Sigmoid colon (tissue), 7 donors: ENCODE measurements around the gene PRKX. TPM values are rescaled to one million over a fixed set of nuclear protein-coding genes. Genes with fewer than 3 reads are reported as not detected.
"Not testable (repeated sequence)": the region's sequence is repeated elsewhere in the genome, so short reads cannot be mapped to it uniquely, and the experiment has no call there.

Experiments
- DNase-seq: peaks from one replicate; pipeline ENCODE4 v3.0.0-alpha.2; 2019
- H3K27ac ChIP-seq, 4 donors: fragments of 200-600 bp; sonication (generic); one replicate each; pipeline ENCODE4 v1.5.1; 2016 to 2019; ENCODE audit warnings: mild to moderate bottlenecking in 1 of 4
- H3K27me3 ChIP-seq, 3 donors: fragments of 200-600 bp; sonication (generic); one replicate each; pipeline ENCODE4 v1.5.1; 2019; ENCODE audit warnings: mild to moderate bottlenecking in 1 of 3
- H3K36me3 ChIP-seq, 4 donors: fragments of 200-600 bp; sonication (generic); one replicate each; pipeline ENCODE4 v1.5.1; 2016 to 2019
- H3K4me1 ChIP-seq, 4 donors: fragments of 200-600 bp; sonication (generic); one replicate each; pipeline ENCODE4 v1.5.1; 2017 to 2019
- H3K4me3 ChIP-seq, 4 donors: fragments of 200-600 bp; sonication (generic); one replicate each; pipeline ENCODE4 v1.5.1; 2017 to 2019; ENCODE audit warnings: mild to moderate bottlenecking in 2 of 4, moderate library complexity in 1 of 4
- H3K9me3 ChIP-seq, 4 donors: fragments of 200-600 bp in 3 of 4; sonication (generic) in 3 of 4; one replicate each; pipeline versions ENCODE4 v1.5.1 to v1.6.1; 2013 to 2019
- EP300 ChIP-seq, 4 donors: sonication (generic); formaldehyde crosslinking; IDR thresholded peaks; one replicate each; pipeline ENCODE4 v1.6.1; 2017; ENCODE audit warnings: antibody characterized with exemption in 4 of 4
- POLR2A ChIP-seq, 2 donors: fragments of 450-650 bp; IDR thresholded peaks; one replicate each; pipeline ENCODE4 v1.6.1; 2016; ENCODE audit warnings: antibody characterized with exemption in 2 of 2, mild to moderate bottlenecking in 2 of 2, moderate library complexity in 2 of 2
- POLR2AphosphoS5 ChIP-seq, 4 donors: sonication (generic); formaldehyde crosslinking; IDR thresholded peaks; one replicate each; pipeline ENCODE4 v1.6.1; 2017; ENCODE audit warnings: antibody characterized with exemption in 4 of 4
- WGBS, 2 donors: extraction: QIAGEN DNeasy Blood & Tissue Kit; methylation state at CpG; one replicate each; pipeline ENCODE4 v1.1.7; 2013; 5-methylcytosine and 5-hydroxymethylcytosine counted together
- intact Hi-C: fragments of 100-400 bp; cut with DNase I; formaldehyde crosslinking; loops from one replicate; pipeline ENCODE4 v1.15.1; 2023
- polyA plus RNA-seq, 3 donors: library from polyadenylated mRNA; stranded (reverse); fragments of 200-250 nt; gene quantifications; one replicate each; pipeline ENCODE4 v1.2.3, GENCODE V29; 2013
- total RNA-seq, 4 donors: library from RNA; depleted of rRNA; stranded (reverse); fragments of >200 nt; gene quantifications; one replicate each; pipeline ENCODE4 v1.1.0, GENCODE V29; 2016
- TF ChIP-seq, protein P1 (sequence below), 4 experiments: fragments of 450-650 bp in 3 of 4; fragments of 200-600 bp in 1 of 4; IDR thresholded peaks; one replicate each; pipeline ENCODE4 v1.5.1; 2016 to 2019; ENCODE audit warnings: antibody characterized with exemption in 4 of 4, mild to moderate bottlenecking in 3 of 4, moderate library complexity in 2 of 4
- donor health status: healthy with polysubstance abuse.
- donor health status: Bipolar disorder and iron deficiency.
- donor health status: healthy.

PRKX gene
- total and polyA plus RNA-seq, 7 donors = 3.5 to 10.6 (median 6.9) TPM

- Histone ChIP-seq H3K4me1 (no peaks in the 10 kb centered on the region), H3K27ac (no peak overlapping the region), H3K36me3 (no peaks in the 10 kb centered on the region), H3K27me3 (no peaks in the 10 kb centered on the region), H3K4me3 (no peak overlapping the region), H3K9me3 (no peaks in the 10 kb centered on the region)
- WGBS, 2 donors = 78 to 88% methylated on average over 10 of the region's 10 CpGs
- TF ChIP-seq POLR2AphosphoS5 (IDR thresholded peaks at IDR 0.05) = no peak
- no peak for TF ChIP-seq EP300 (IDR thresholded peaks at IDR 0.05)
- no peak for TF ChIP-seq POLR2A (IDR thresholded peaks at IDR 0.05)
- TF ChIP-seq, protein P1, sequence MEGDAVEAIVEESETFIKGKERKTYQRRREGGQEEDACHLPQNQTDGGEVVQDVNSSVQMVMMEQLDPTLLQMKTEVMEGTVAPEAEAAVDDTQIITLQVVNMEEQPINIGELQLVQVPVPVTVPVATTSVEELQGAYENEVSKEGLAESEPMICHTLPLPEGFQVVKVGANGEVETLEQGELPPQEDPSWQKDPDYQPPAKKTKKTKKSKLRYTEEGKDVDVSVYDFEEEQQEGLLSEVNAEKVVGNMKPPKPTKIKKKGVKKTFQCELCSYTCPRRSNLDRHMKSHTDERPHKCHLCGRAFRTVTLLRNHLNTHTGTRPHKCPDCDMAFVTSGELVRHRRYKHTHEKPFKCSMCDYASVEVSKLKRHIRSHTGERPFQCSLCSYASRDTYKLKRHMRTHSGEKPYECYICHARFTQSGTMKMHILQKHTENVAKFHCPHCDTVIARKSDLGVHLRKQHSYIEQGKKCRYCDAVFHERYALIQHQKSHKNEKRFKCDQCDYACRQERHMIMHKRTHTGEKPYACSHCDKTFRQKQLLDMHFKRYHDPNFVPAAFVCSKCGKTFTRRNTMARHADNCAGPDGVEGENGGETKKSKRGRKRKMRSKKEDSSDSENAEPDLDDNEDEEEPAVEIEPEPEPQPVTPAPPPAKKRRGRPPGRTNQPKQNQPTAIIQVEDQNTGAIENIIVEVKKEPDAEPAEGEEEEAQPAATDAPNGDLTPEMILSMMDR (IDR thresholded peaks at IDR 0.05) = no peak
- intact Hi-C loops = loop anchor here (10.0 kb wide), 1 partner anchor 155 kb away; no protein-coding TSS in a partner anchor
- DNase-seq = no peak
Observed at GRCh38 chrX:3659761-3660160, 53.7 kb downstream of the PRKX start.

GRCh38 chrX:3655181-3655580 lies 58.3 kb downstream of the PRKX start:
- Histone ChIP-seq H3K27me3 (no peaks in the 10 kb centered on the region), H3K9me3 (no peaks in the 10 kb centered on the region), H3K4me1 (no peaks in the 10 kb centered on the region), H3K27ac (no peak overlapping the region), H3K36me3 (no peaks in the 10 kb centered on the region), H3K4me3 (no peak overlapping the region)
- intact Hi-C loops = loop anchor here (10.0 kb wide), 1 partner anchor 160 kb away; no protein-coding TSS in a partner anchor
- DNase-seq = no peak
- TF ChIP-seq EP300 (IDR thresholded peaks at IDR 0.05) = no peak
- TF ChIP-seq, protein P1 (IDR thresholded peaks at IDR 0.05) = no peak
- TF ChIP-seq POLR2AphosphoS5 (IDR thresholded peaks at IDR 0.05) = no peak
- TF ChIP-seq POLR2A (IDR thresholded peaks at IDR 0.05) = no peak
- WGBS, 2 donors = 96 to 97% methylated on average over 19 of the region's 19 CpGs

DNA sequence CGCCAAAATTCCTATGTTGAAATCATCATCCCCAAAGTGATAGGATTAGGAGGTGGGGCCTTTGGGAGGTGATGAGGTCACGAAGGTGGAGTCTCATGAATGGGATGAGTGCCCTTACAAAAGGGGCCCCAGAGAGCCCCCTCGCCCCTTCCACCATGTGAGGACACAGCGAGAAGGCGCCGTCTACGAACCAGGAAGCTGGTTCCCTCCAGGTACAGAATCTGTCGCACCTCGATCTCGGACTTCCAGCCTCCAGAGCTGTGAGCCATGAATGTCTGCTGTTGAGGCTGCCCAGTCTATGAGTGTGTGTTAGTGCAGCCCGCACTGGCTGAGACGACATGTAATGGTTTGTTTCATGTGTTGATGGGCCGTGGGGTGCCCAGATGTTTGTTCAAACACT lies 60.3 kb downstream of the PRKX start:
- Histone ChIP-seq H3K4me1 (no peaks in the 10 kb centered on the region), H3K4me3 (no peak overlapping the region), H3K36me3 (no peaks in the 10 kb centered on the region), H3K9me3 (no peaks in the 10 kb centered on the region), H3K27ac (no peak overlapping the region), H3K27me3 (no peaks in the 10 kb centered on the region)
- intact Hi-C loops = loop anchor here (10.0 kb wide), 1 partner anchor 162 kb away; no protein-coding TSS in a partner anchor
- WGBS, 2 donors = 88 to 98% methylated on average over 13 of the region's 13 CpGs
- TF ChIP-seq POLR2AphosphoS5 (IDR thresholded peaks at IDR 0.05) = no peak
- no peak for TF ChIP-seq POLR2A (IDR thresholded peaks at IDR 0.05)
- TF ChIP-seq, protein P1 (IDR thresholded peaks at IDR 0.05) = no peak
- no peak for TF ChIP-seq EP300 (IDR thresholded peaks at IDR 0.05)
- no peak for DNase-seq

DNA sequence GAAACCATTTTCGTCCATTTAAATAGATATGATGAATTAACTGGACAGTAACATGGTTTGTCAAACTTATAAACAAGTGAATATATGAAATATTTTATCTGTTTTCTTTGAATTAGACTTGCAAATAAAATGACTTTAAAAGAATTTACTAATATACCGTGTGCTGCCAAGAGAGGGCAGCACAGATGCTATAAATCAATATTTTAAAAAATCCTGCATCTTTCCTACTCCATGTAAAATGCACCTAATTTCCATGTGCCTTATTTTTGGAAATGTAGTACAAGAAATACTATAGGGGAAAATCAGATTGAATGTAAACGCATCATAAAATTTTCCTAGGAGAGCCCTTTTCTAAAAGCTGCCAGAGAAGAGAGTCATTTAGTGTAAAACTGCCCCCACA lies 62.2 kb downstream of the PRKX start:
- no peak for TF ChIP-seq EP300 (IDR thresholded peaks at IDR 0.05)
- TF ChIP-seq, protein P1 (IDR thresholded peaks at IDR 0.05) = peak in 2 of 4 experiments; percentile 11 to 20
- TF ChIP-seq POLR2A (IDR thresholded peaks at IDR 0.05) = no peak
- TF ChIP-seq POLR2AphosphoS5 (IDR thresholded peaks at IDR 0.05) = no peak
- H3K4me1 ChIP-seq = no peaks in the 10 kb centered on the region
- 35 to 42% methylated on average over 3 of the region's 3 CpGs for WGBS, 2 donors
- no peaks in the 10 kb centered on the region for H3K27me3 ChIP-seq
- H3K36me3 ChIP-seq = no peaks in the 10 kb centered on the region
- intact Hi-C loops = loop anchor here (10.0 kb wide), 1 partner anchor 164 kb away; no protein-coding TSS in a partner anchor
- no peak overlapping the region for H3K27ac ChIP-seq
- DNase-seq = no peak
- H3K4me3 ChIP-seq = no peak overlapping the region
- no peaks in the 10 kb centered on the region for H3K9me3 ChIP-seq

- no peaks in the 10 kb centered on the region for H3K4me1 ChIP-seq
- no peak overlapping the region for H3K4me3 ChIP-seq
- intact Hi-C loops = no loop called here
- H3K9me3 ChIP-seq = no peaks in the 10 kb centered on the region
- DNase-seq = no peak
- H3K27ac ChIP-seq = no peak overlapping the region
- no peak for TF ChIP-seq EP300 (IDR thresholded peaks at IDR 0.05)
- no peak for TF ChIP-seq POLR2A (IDR thresholded peaks at IDR 0.05)
- TF ChIP-seq, protein P1 (IDR thresholded peaks at IDR 0.05) = no peak
- no peaks in the 10 kb centered on the region for H3K27me3 ChIP-seq
- WGBS, 2 donors = 95% methylated on average over 2 of the region's 2 CpGs
- no peaks in the 10 kb centered on the region for H3K36me3 ChIP-seq
Observed at GRCh38 chrX:3648084-3648483, 65.4 kb downstream of the PRKX start.

DNA sequence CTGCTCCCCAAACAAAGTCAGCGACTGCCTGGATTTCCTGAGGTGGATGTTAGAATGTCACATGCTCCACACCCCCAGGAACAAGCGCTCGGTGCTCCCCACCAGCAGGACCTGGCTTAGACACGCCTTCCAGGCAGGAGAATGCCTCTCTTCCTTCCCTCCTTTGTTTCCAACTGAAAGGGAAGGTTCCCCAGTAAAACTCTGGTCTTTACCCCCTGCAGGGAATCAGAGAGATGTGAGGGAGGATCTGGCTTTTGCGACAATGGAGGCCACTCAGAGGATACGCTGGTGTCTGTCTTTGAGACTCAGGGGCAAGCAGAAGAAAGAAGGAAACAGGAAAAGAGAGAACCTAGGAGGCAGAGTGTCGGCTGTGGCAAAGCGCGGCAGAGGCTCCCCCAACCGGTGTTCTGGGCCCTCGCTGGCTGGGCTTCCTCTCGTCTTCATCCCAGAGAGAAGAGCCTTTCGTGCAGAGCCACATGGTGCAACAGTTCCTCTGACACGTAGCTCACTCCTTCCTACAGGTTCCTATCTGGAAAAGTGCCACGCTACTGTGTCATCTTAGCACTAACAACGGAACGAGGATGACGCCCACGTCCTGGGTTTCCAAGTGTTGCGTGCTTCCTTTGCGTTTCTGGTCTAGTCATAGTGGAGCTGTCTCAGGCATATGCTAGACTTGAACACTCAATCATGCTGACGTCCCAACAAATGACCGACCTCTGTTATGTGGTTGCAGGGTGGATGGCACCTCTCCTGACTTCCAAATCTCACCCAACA lies 73.4 kb downstream of the PRKX start:
- H3K4me3 ChIP-seq, H3K27ac ChIP-seq, H3K36me3 ChIP-seq, H3K27me3 ChIP-seq, DNase-seq, H3K9me3 ChIP-seq, H3K4me1 ChIP-seq, intact Hi-C loops: not testable (repeated sequence)
- 81 to 86% methylated on average over 23 of the region's 23 CpGs for WGBS, 2 donors
